Trophoblast cell (in vitro differentiated cells and primary cell): ENCODE results near the gene TEX13D.

Experiments
- DNase-seq, 2 donors: peaks; one replicate each; pipeline ENCODE4 v3.0.0-alpha.2; 2016
- H2AFZ ChIP-seq: 2 replicates; pipeline ENCODE4 v1.6.1; 2013; ENCODE audit warnings: low read length, moderate library complexity, mild to moderate bottlenecking; ENCODE audit not compliant: insufficient read depth, poor library complexity
- H2AK5ac ChIP-seq: 2 replicates; pipeline ENCODE4 v1.6.1; 2013; ENCODE audit warnings: mild to moderate bottlenecking, low read length
- H2BK120ac ChIP-seq: 2 replicates; pipeline ENCODE4 v1.6.1; 2013; ENCODE audit warnings: low read length, mild to moderate bottlenecking, moderate library complexity; ENCODE audit not compliant: insufficient read depth, poor library complexity
- H2BK12ac ChIP-seq: 2 replicates; pipeline ENCODE4 v1.6.1; 2013; ENCODE audit warnings: mild to moderate bottlenecking, low read length, moderate library complexity
- H2BK5ac ChIP-seq: 2 replicates; pipeline ENCODE4 v1.6.1; 2013; ENCODE audit warnings: low read length, low read depth, moderate library complexity, mild to moderate bottlenecking; ENCODE audit not compliant: poor library complexity
- H3K14ac ChIP-seq: 2 replicates; pipeline ENCODE4 v1.6.1; 2013; ENCODE audit warnings: mild to moderate bottlenecking, low read length
- H3K18ac ChIP-seq: 2 replicates; pipeline ENCODE4 v1.6.1; 2013; ENCODE audit warnings: mild to moderate bottlenecking, low read length
- H3K23ac ChIP-seq: 2 replicates; pipeline ENCODE4 v1.6.1; 2013; ENCODE audit warnings: low read length
- H3K27ac ChIP-seq: 2 replicates; pipeline ENCODE4 v1.5.1; 2013; ENCODE audit warnings: low read depth, mild to moderate bottlenecking, inconsistent platforms, low read length, moderate library complexity
- H3K27me3 ChIP-seq: 2 replicates; pipeline ENCODE4 v1.6.1; 2013; ENCODE audit warnings: inconsistent platforms, mild to moderate bottlenecking, low read length, moderate library complexity; ENCODE audit not compliant: insufficient read depth
- H3K36me3 ChIP-seq, 2 experiments: 1 replicate in 1 of 2; 2 replicates in 1 of 2; pipeline ENCODE4 v1.6.1; 2013; ENCODE audit warnings: low read length in 2 of 2, mild to moderate bottlenecking in 2 of 2, moderate library complexity in 1 of 2; ENCODE audit not compliant: insufficient read depth in 2 of 2, control insufficient read depth in 1 of 2
- H3K4ac ChIP-seq: 2 replicates; pipeline ENCODE4 v1.6.1; 2013; ENCODE audit warnings: low read depth, mild to moderate bottlenecking, low read length, moderate library complexity
- H3K4me1 ChIP-seq, 2 experiments: 1 replicate in 1 of 2; 2 replicates in 1 of 2; pipeline ENCODE4 v1.6.1; 2013; ENCODE audit warnings: low read length in 2 of 2, mild to moderate bottlenecking in 2 of 2, moderate library complexity in 1 of 2; ENCODE audit not compliant: insufficient read depth in 2 of 2, control insufficient read depth in 1 of 2
- H3K4me2 ChIP-seq: 2 replicates; pipeline ENCODE4 v1.6.1; 2013; ENCODE audit warnings: inconsistent platforms, mild to moderate bottlenecking, low read length, moderate library complexity
- H3K4me3 ChIP-seq: 2 replicates; pipeline ENCODE4 v1.5.1; 2013; ENCODE audit warnings: mild to moderate bottlenecking, low read depth, low read length, inconsistent platforms
- H3K79me1 ChIP-seq: one replicate; pipeline ENCODE4 v1.6.1; 2013; ENCODE audit warnings: low read length
- H3K79me2 ChIP-seq: 2 replicates; pipeline ENCODE4 v1.6.1; 2013; ENCODE audit warnings: low read length, mild to moderate bottlenecking; ENCODE audit not compliant: control insufficient read depth, insufficient read depth, poor library complexity
- H3K9ac ChIP-seq: 2 replicates; pipeline ENCODE4 v1.6.1; 2013; ENCODE audit warnings: mild to moderate bottlenecking, low read length
- H3K9me3 ChIP-seq: 2 replicates; pipeline ENCODE4 v1.6.1; 2013; ENCODE audit warnings: low read depth, mild to moderate bottlenecking, control low read depth, inconsistent platforms, low read length; ENCODE audit not compliant: insufficient read depth
- H4K12ac ChIP-seq: 2 replicates; pipeline ENCODE4 v1.6.1; 2013; ENCODE audit warnings: low read depth, mild to moderate bottlenecking, low read length, moderate library complexity
- H4K8ac ChIP-seq: 2 replicates; pipeline ENCODE4 v1.6.1; 2013; ENCODE audit warnings: low read depth, mild to moderate bottlenecking, low read length, moderate library complexity
- H4K91ac ChIP-seq: one replicate; pipeline ENCODE4 v1.6.1; 2013; ENCODE audit warnings: low read depth, mild to moderate bottlenecking, low read length, moderate library complexity
- WGBS: extraction: QIAGEN DNeasy Blood & Tissue Kit; methylation state at CpG from one replicate; pipeline ENCODE4 v1.1.7; 2013; ENCODE audit warnings: missing lambda C conversion rate; ENCODE audit not compliant: insufficient read length, insufficient coverage; ENCODE audit errors: extremely low coverage; 5-methylcytosine and 5-hydroxymethylcytosine counted together

TEX13D gene

DNA sequence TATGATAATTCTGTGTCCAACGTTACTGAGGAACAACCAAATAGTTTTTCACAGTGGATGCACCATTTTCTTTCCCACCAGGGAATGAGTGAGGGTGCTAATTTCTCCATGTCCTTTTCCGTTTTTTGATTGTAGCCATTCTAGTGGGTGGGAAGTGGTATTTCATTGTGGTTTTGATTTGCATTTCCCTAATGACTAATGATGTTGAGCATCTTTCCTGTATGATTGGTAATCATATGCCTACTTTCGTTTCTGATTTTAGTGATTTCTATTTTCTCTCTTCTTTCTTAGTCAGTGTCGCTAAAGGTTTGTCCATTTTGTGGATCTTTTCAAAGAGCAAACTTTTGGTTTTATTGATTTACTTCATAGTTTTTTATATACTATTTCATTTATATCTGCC lies 32.1 kb upstream of the TEX13D start:
- Histone ChIP-seq H3K27me3 (no peaks in the 10 kb centered on the region), H3K27ac (no peak overlapping the region), H3K9me3 (no peaks in the 10 kb centered on the region), H3K36me3 (no peaks in the 10 kb centered on the region), H3K18ac (no peak overlapping the region), H3K79me2 (no peaks in the 10 kb centered on the region), H3K14ac (no peak overlapping the region), H2BK5ac (no peak overlapping the region), H2BK12ac (no peak overlapping the region), H2AK5ac (no peak overlapping the region), H3K4me3 (no peak overlapping the region), H3K4me2 (no peak overlapping the region), H2AFZ (no peak overlapping the region), H4K8ac (no peak overlapping the region), H3K79me1 (no peaks in the 10 kb centered on the region), H4K12ac (no peak overlapping the region), H2BK120ac (no peak overlapping the region), H3K4me1 (no peaks in the 10 kb centered on the region), H3K23ac (no peak overlapping the region), H3K9ac (no peak overlapping the region), H3K4ac (no peak overlapping the region), H4K91ac (no peak overlapping the region)
- DNase-seq, result no peak
- no CpG with 5 or more reads among the region's 4 CpGs for WGBS

- Histone ChIP-seq H3K4me1 (no peaks in the 10 kb centered on the region), H2AFZ (no peak overlapping the region), H2BK5ac (no peak overlapping the region), H3K4ac (no peak overlapping the region), H3K4me2 (no peak overlapping the region), H3K36me3 (no peaks in the 10 kb centered on the region), H2BK12ac (no peak overlapping the region), H2AK5ac (no peak overlapping the region), H3K27ac (no peak overlapping the region), H3K14ac (no peak overlapping the region), H4K91ac (no peak overlapping the region), H3K27me3 (no peaks in the 10 kb centered on the region), H3K79me1 (no peaks in the 10 kb centered on the region), H4K12ac (no peak overlapping the region), H3K9me3 (no peaks in the 10 kb centered on the region), H2BK120ac (no peak overlapping the region), H4K8ac (no peak overlapping the region), H3K79me2 (no peaks in the 10 kb centered on the region), H3K18ac (no peak overlapping the region), H3K4me3 (no peak overlapping the region), H3K9ac (no peak overlapping the region), H3K23ac (no peak overlapping the region)
- DNase-seq, result no peak
- no CpG with 5 or more reads among the region's 2 CpGs for WGBS
These were observed 25.1 kb upstream of the TEX13D start for GRCh38 chrX:124307253-124307907.

DNA sequence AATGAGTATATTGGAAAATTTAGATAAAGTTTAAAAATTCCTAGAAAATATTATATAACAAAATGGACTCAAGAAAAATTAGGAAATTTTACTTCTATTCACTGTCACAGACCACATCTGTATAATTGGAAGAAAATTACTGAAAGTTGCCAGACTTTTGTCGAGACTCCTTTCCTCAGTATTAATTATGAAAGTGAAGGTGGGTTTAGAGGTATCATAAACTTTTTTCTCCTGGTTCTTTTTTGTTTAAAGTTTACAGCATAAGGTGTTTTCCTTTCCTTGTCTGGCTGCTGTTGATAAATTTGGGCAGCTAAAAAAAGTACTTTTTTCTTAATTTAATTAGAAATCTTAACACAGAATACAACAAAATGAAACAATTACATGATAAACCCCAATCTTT lies 6.7 kb upstream of the TEX13D start:
- H3K79me1 ChIP-seq, result no peaks in the 10 kb centered on the region
- H3K18ac ChIP-seq, result no peak overlapping the region
- no peaks in the 10 kb centered on the region for H3K36me3 ChIP-seq
- H4K12ac ChIP-seq, result no peak overlapping the region
- H2AK5ac ChIP-seq, result no peak overlapping the region
- no peaks in the 10 kb centered on the region for H3K79me2 ChIP-seq
- no peak overlapping the region for H2BK120ac ChIP-seq
- no peak overlapping the region for H3K4me2 ChIP-seq
- H2BK12ac ChIP-seq, result no peak overlapping the region
- H3K4me3 ChIP-seq, result no peak overlapping the region
- H3K4ac ChIP-seq, result no peak overlapping the region
- no CpG with 5 or more reads among the region's 1 CpG for WGBS
- H3K23ac ChIP-seq, result no peak overlapping the region
- H3K27ac ChIP-seq, result no peak overlapping the region
- H4K91ac ChIP-seq, result no peak overlapping the region
- H4K8ac ChIP-seq, result no peak overlapping the region
- no peak overlapping the region for H2AFZ ChIP-seq
- H3K9me3 ChIP-seq, result no peaks in the 10 kb centered on the region
- no peak overlapping the region for H3K14ac ChIP-seq
- DNase-seq, result no peak
- no peaks in the 10 kb centered on the region for H3K4me1 ChIP-seq
- no peaks in the 10 kb centered on the region for H3K27me3 ChIP-seq
- H2BK5ac ChIP-seq, result no peak overlapping the region
- no peak overlapping the region for H3K9ac ChIP-seq

DNA sequence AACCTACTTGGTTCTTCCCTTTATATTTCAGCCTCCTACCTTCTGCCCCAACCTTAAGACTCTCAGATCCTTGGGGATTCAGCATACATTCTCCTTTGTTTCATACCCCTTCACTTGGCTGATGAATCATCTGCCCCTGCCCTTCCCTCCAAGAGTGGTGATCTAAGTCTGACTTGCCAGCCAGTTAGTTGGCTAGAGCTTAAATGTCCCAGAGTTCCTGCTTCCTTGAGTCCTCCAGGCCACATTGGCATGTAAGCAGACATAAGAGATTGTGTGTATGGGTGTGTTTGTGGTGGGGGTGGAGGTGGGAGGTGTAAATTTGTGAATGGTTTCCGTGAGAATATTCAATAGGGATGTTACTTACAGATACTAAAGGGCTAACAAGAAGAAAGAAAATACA lies 3.7 kb upstream of the TEX13D start:
- H2BK12ac ChIP-seq, result no peak overlapping the region
- no peak overlapping the region for H4K91ac ChIP-seq
- no peak overlapping the region for H3K4ac ChIP-seq
- no peak overlapping the region for H3K9ac ChIP-seq
- H3K4me1 ChIP-seq, result no peaks in the 10 kb centered on the region
- no peak overlapping the region for H2BK120ac ChIP-seq
- no peak for DNase-seq
- no peak overlapping the region for H3K27ac ChIP-seq
- H3K36me3 ChIP-seq, result no peaks in the 10 kb centered on the region
- H4K8ac ChIP-seq, result no peak overlapping the region
- H3K9me3 ChIP-seq, result no peaks in the 10 kb centered on the region
- H3K79me1 ChIP-seq, result no peaks in the 10 kb centered on the region
- H3K18ac ChIP-seq, result no peak overlapping the region
- H2AFZ ChIP-seq, result no peak overlapping the region
- H2BK5ac ChIP-seq, result no peak overlapping the region
- H3K23ac ChIP-seq, result no peak overlapping the region
- H3K79me2 ChIP-seq, result no peaks in the 10 kb centered on the region
- H3K14ac ChIP-seq, result no peak overlapping the region
- H3K27me3 ChIP-seq, result no peaks in the 10 kb centered on the region
- WGBS, result no CpG with 5 or more reads among the region's 1 CpG
- no peak overlapping the region for H3K4me3 ChIP-seq
- H4K12ac ChIP-seq, result no peak overlapping the region
- H2AK5ac ChIP-seq, result no peak overlapping the region
- H3K4me2 ChIP-seq, result no peak overlapping the region
